Upper lobe of left lung (tissue), 4 donors: ENCODE data around the gene SLC25A34.

Source experiments
- CTCF ChIP-seq, 6 experiments: fragments of 450-650 bp in 4 of 6; fragments of 200-600 bp in 2 of 6; sonication (generic) in 2 of 6; IDR thresholded peaks; one replicate each; pipeline ENCODE4 v1.5.1; 2016 to 2019; ENCODE audit warnings: antibody characterized with exemption in 6 of 6
- POLR2A ChIP-seq, 4 donors: fragments of 450-650 bp; IDR thresholded peaks; one replicate each; pipeline ENCODE4 v1.5.1; 2016 to 2017; ENCODE audit warnings: antibody characterized with exemption in 4 of 4, mild to moderate bottlenecking in 2 of 4
- POLR2AphosphoS5 ChIP-seq, 2 donors: sonication (generic); formaldehyde crosslinking; IDR thresholded peaks; one replicate each; pipeline ENCODE4 v1.5.1; 2017; ENCODE audit warnings: antibody characterized with exemption in 2 of 2

DNA sequence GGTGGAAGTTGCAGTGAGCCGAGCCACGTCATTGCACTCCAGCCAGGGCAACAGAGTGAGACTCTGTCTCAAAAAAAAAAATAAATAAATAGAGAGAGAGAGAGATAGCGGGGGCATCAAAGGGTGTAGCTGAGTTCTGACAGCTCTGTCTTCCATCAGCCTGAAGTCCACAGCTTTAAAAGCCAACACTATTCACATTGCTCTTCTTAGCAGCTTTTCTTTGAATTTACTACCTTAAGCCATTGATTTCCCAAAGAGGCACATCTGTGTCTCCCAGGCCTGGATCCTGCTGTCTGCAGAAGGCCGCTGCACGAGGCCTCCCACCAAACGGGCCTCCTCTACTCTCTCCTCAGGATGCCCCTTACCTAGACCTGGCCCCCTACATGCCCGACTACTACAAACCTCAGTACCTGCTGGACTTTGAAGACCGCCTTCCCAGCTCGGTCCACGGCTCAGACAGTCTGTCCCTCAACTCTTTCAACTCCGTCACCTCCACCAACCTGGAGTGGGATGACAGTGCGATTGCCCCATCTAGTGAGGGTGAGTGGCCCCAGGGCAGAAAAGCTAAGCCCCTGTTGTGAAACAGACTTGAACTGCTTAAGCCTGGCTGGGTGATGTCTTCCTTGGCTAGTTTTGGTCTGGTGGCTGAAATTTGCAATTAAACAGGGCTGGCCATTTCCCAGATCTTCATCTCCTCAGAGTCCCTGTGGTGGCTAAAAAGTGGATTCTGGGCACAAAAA is 16.5 kb upstream of the SLC25A34 start:
- TF ChIP-seq CTCF (IDR thresholded peaks at IDR 0.05): no peak
- TF ChIP-seq POLR2A (IDR thresholded peaks at IDR 0.05): no peak
- no peak for TF ChIP-seq POLR2AphosphoS5 (IDR thresholded peaks at IDR 0.05)
